ENCODE data around the gene FAM53C. TPM values are rescaled to one million over a fixed set of nuclear protein-coding genes. Genes with fewer than 3 reads are reported as not detected.

Gene FAM53C
- polyA plus RNA-seq, 1 donor, result 30.6 TPM

GRCh38 chr5:138349852-138350562 is 11.9 kb downstream of the FAM53C start:
- Histone ChIP-seq H3K36me3 (ENCODE audit: control insufficient read depth, insufficient read depth, low read length) (peaks cover 42% of the 10 kb centered on the region), H3K27me3 (ENCODE audit: control insufficient read depth, insufficient read depth, low read length) (no peaks in the 10 kb centered on the region), H3K27ac (ENCODE audit: low read length) (no peak overlapping the region), H3K9me3 (ENCODE audit: control insufficient read depth, low read depth, low read length) (peaks cover 6% of the 10 kb centered on the region), H3K4me1 (ENCODE audit: control insufficient read depth, insufficient read depth, low read length) (peaks cover 4% of the 10 kb centered on the region), H3K4me3 (ENCODE audit: low read length) (no peak overlapping the region)
- DNase-seq, result no peak
- WGBS (ENCODE audit: insufficient coverage, low lambda C conversion rate), result no CpG with 5 or more reads among the region's 1 CpG

GRCh38 chr5:138350563-138350890 is 12.5 kb downstream of the FAM53C start:
- peaks cover 37% of the 10 kb centered on the region for H3K36me3 ChIP-seq (ENCODE audit: control insufficient read depth, insufficient read depth, low read length)
- H3K4me1 ChIP-seq (ENCODE audit: control insufficient read depth, insufficient read depth, low read length), result peaks cover 7% of the 10 kb centered on the region
- DNase-seq, result no peak
- no peaks in the 10 kb centered on the region for H3K27me3 ChIP-seq (ENCODE audit: control insufficient read depth, insufficient read depth, low read length)
- no peak overlapping the region for H3K27ac ChIP-seq (ENCODE audit: low read length)
- no peak overlapping the region for H3K4me3 ChIP-seq (ENCODE audit: low read length)
- peaks cover 6% of the 10 kb centered on the region for H3K9me3 ChIP-seq (ENCODE audit: control insufficient read depth, low read depth, low read length)

- WGBS (ENCODE audit: insufficient coverage, low lambda C conversion rate), result no CpG with 5 or more reads among the region's 1 CpG
- Histone ChIP-seq H3K4me1 (ENCODE audit: control insufficient read depth, insufficient read depth, low read length) (peaks cover 7% of the 10 kb centered on the region), H3K36me3 (ENCODE audit: control insufficient read depth, insufficient read depth, low read length) (peaks cover 32% of the 10 kb centered on the region), H3K4me3 (ENCODE audit: low read length) (no peak overlapping the region), H3K27ac (ENCODE audit: low read length) (no peak overlapping the region), H3K27me3 (ENCODE audit: control insufficient read depth, insufficient read depth, low read length) (no peaks in the 10 kb centered on the region), H3K9me3 (ENCODE audit: control insufficient read depth, low read depth, low read length) (peaks cover 6% of the 10 kb centered on the region)
- no peak for DNase-seq
Measured at GRCh38 chr5:138351056-138351455, 13.0 kb downstream of the FAM53C start.

- Histone ChIP-seq H3K9me3 (ENCODE audit: control insufficient read depth, low read depth, low read length) (peaks cover 6% of the 10 kb centered on the region), H3K36me3 (ENCODE audit: control insufficient read depth, insufficient read depth, low read length) (peaks cover 30% of the 10 kb centered on the region), H3K4me3 (ENCODE audit: low read length) (no peak overlapping the region), H3K4me1 (ENCODE audit: control insufficient read depth, insufficient read depth, low read length) (peaks cover 7% of the 10 kb centered on the region), H3K27me3 (ENCODE audit: control insufficient read depth, insufficient read depth, low read length) (no peaks in the 10 kb centered on the region), H3K27ac (ENCODE audit: low read length) (no peak overlapping the region)
- DNase-seq, result no peak
Measured at GRCh38 chr5:138351517-138351916, 13.5 kb downstream of the FAM53C start.

GRCh38 chr5:138352071-138352721 is 14.1 kb downstream of the FAM53C start, which contains the start of gene KDM3B:
Gene KDM3B (plus strand): TSS chr5:138352685. CDS start chr5:138352796, 111 bp downstream.
- no CpG with 5 or more reads among the region's 30 CpGs for WGBS (ENCODE audit: insufficient coverage, low lambda C conversion rate)
- H3K36me3 ChIP-seq (ENCODE audit: control insufficient read depth, insufficient read depth, low read length), result peaks cover 23% of the 10 kb centered on the region
- no peaks in the 10 kb centered on the region for H3K27me3 ChIP-seq (ENCODE audit: control insufficient read depth, insufficient read depth, low read length)
- peak; percentile 82 to 86 for DNase-seq
- H3K4me3 ChIP-seq (ENCODE audit: low read length), result peak within 1 kb of the TSS; percentile 91
- peak within 1 kb of the TSS; percentile 98 for H3K27ac ChIP-seq (ENCODE audit: low read length)
- H3K9me3 ChIP-seq (ENCODE audit: control insufficient read depth, low read depth, low read length), result peaks cover 6% of the 10 kb centered on the region
- peaks cover 7% of the 10 kb centered on the region for H3K4me1 ChIP-seq (ENCODE audit: control insufficient read depth, insufficient read depth, low read length)

- H3K9me3 ChIP-seq (ENCODE audit: control insufficient read depth, low read depth, low read length), result peaks cover 6% of the 10 kb centered on the region
- peak; percentile 50 to 80 for DNase-seq
- peaks cover 15% of the 10 kb centered on the region for H3K36me3 ChIP-seq (ENCODE audit: control insufficient read depth, insufficient read depth, low read length)
- peaks cover 7% of the 10 kb centered on the region for H3K4me1 ChIP-seq (ENCODE audit: control insufficient read depth, insufficient read depth, low read length)
- WGBS (ENCODE audit: insufficient coverage, low lambda C conversion rate), result no CpG with 5 or more reads among the region's 88 CpGs
- H3K27me3 ChIP-seq (ENCODE audit: control insufficient read depth, insufficient read depth, low read length), result no peaks in the 10 kb centered on the region
- H3K4me3 ChIP-seq (ENCODE audit: low read length), result peak overlapping the region; percentile 91
- H3K27ac ChIP-seq (ENCODE audit: low read length), result peak overlapping the region; percentile 98
Measured at GRCh38 chr5:138352722-138353559, 14.9 kb downstream of the FAM53C start.

- DNase-seq, result no peak
- Histone ChIP-seq H3K4me3 (ENCODE audit: low read length) (peak overlapping the region; percentile 91), H3K27ac (ENCODE audit: low read length) (peak overlapping the region; percentile 98), H3K27me3 (ENCODE audit: control insufficient read depth, insufficient read depth, low read length) (no peaks in the 10 kb centered on the region), H3K9me3 (ENCODE audit: control insufficient read depth, low read depth, low read length) (peaks cover 6% of the 10 kb centered on the region), H3K36me3 (ENCODE audit: control insufficient read depth, insufficient read depth, low read length) (peaks cover 9% of the 10 kb centered on the region), H3K4me1 (ENCODE audit: control insufficient read depth, insufficient read depth, low read length) (peaks cover 7% of the 10 kb centered on the region)
- 0% methylated on average over 3 of the region's 11 CpGs for WGBS (ENCODE audit: insufficient coverage, low lambda C conversion rate)
Measured at GRCh38 chr5:138353560-138354080, 15.6 kb downstream of the FAM53C start.

- H3K4me1 ChIP-seq (ENCODE audit: control insufficient read depth, insufficient read depth, low read length), result peaks cover 7% of the 10 kb centered on the region
- peak overlapping the region; percentile 98 for H3K27ac ChIP-seq (ENCODE audit: low read length)
- 40% methylated on average over 1 of the region's 5 CpGs for WGBS (ENCODE audit: insufficient coverage, low lambda C conversion rate)
- H3K4me3 ChIP-seq (ENCODE audit: low read length), result peak overlapping the region; percentile 91
- no peaks in the 10 kb centered on the region for H3K27me3 ChIP-seq (ENCODE audit: control insufficient read depth, insufficient read depth, low read length)
- H3K9me3 ChIP-seq (ENCODE audit: control insufficient read depth, low read depth, low read length), result peaks cover 6% of the 10 kb centered on the region
- H3K36me3 ChIP-seq (ENCODE audit: control insufficient read depth, insufficient read depth, low read length), result peaks cover 4% of the 10 kb centered on the region
- peak in 1 of 2 donors; percentile 25 for DNase-seq
Measured at GRCh38 chr5:138354387-138354786, 16.3 kb downstream of the FAM53C start.

GRCh38 chr5:138354926-138355378 is 16.9 kb downstream of the FAM53C start:
- DNase-seq, result peak in 1 of 2 donors; percentile 45
- Histone ChIP-seq H3K27me3 (ENCODE audit: control insufficient read depth, insufficient read depth, low read length) (no peaks in the 10 kb centered on the region), H3K4me3 (ENCODE audit: low read length) (peak overlapping the region; percentile 91), H3K27ac (ENCODE audit: low read length) (no peak overlapping the region), H3K36me3 (ENCODE audit: control insufficient read depth, insufficient read depth, low read length) (peaks cover under 1% of the 10 kb centered on the region), H3K9me3 (ENCODE audit: control insufficient read depth, low read depth, low read length) (peaks cover 6% of the 10 kb centered on the region), H3K4me1 (ENCODE audit: control insufficient read depth, insufficient read depth, low read length) (peaks cover 7% of the 10 kb centered on the region)
- no CpG with 5 or more reads among the region's 6 CpGs for WGBS (ENCODE audit: insufficient coverage, low lambda C conversion rate)

GRCh38 chr5:138359621-138360020 is 21.6 kb downstream of the FAM53C start:
- no peak for DNase-seq
- Histone ChIP-seq H3K9me3 (ENCODE audit: control insufficient read depth, low read depth, low read length) (no peaks in the 10 kb centered on the region), H3K4me3 (ENCODE audit: low read length) (no peak overlapping the region), H3K4me1 (ENCODE audit: control insufficient read depth, insufficient read depth, low read length) (peaks cover 4% of the 10 kb centered on the region), H3K27me3 (ENCODE audit: control insufficient read depth, insufficient read depth, low read length) (no peaks in the 10 kb centered on the region), H3K27ac (ENCODE audit: low read length) (no peak overlapping the region), H3K36me3 (ENCODE audit: control insufficient read depth, insufficient read depth, low read length) (no peaks in the 10 kb centered on the region)
- WGBS (ENCODE audit: insufficient coverage, low lambda C conversion rate), result no CpG with 5 or more reads among the region's 3 CpGs
